MM.1S (cell line): ENCODE measurements around the gene ST6GALNAC6.

Experiments
- DNase-seq: peaks from one replicate; pipeline ENCODE4 v3.0.0-alpha.2; 2015
- H2AFZ ChIP-seq: fragments of 300-600 bp; sonication (generic); 2 replicates; pipeline ENCODE4 v1.6.0; 2016; ENCODE audit warnings: antibody characterized with exemption, low read length
- H3F3A ChIP-seq: fragments of 300-600 bp; sonication (generic); 2 replicates; pipeline ENCODE4 v1.6.1; 2016; ENCODE audit warnings: mild to moderate bottlenecking, antibody characterized with exemption, low read length, moderate library complexity, mixed read lengths; ENCODE audit not compliant: insufficient read depth
- H3K27ac ChIP-seq: fragments of 300-600 bp; sonication (generic); 2 replicates; pipeline ENCODE4 v1.5.1; 2016; ENCODE audit warnings: mild to moderate bottlenecking, low read length
- H3K27me3 ChIP-seq: fragments of 300-600 bp; sonication (generic); replicated peaks from 2 replicates; pipeline ENCODE4 v1.6.0; 2016; ENCODE audit warnings: low read length; ENCODE audit not compliant: insufficient read depth
- H3K36me3 ChIP-seq: fragments of 300-600 bp; sonication (generic); replicated peaks from 2 replicates; pipeline ENCODE4 v1.6.1; 2016; ENCODE audit warnings: mild to moderate bottlenecking, low read length, mixed read lengths; ENCODE audit not compliant: insufficient read depth
- H3K4me1 ChIP-seq: fragments of 300-600 bp; sonication (generic); 2 replicates; pipeline ENCODE4 v1.6.1; 2016; ENCODE audit warnings: low read length, mixed read lengths
- H3K4me2 ChIP-seq: fragments of 300-600 bp; sonication (generic); 2 replicates; pipeline ENCODE4 v1.6.0; 2016; ENCODE audit warnings: low read depth, low read length
- H3K4me3 ChIP-seq: fragments of 300-600 bp; sonication (generic); 2 replicates; pipeline ENCODE4 v1.5.1; 2016; ENCODE audit warnings: low read length, mixed read lengths
- H3K79me2 ChIP-seq: fragments of 300-600 bp; sonication (generic); 2 replicates; pipeline ENCODE4 v1.6.1; 2016; ENCODE audit warnings: mixed run types, low read length, mixed read lengths
- H3K9ac ChIP-seq: fragments of 300-600 bp; sonication (generic); 2 replicates; pipeline ENCODE4 v1.6.1; 2016; ENCODE audit warnings: low read length, mixed read lengths
- H3K9me2 ChIP-seq: fragments of 300-600 bp; sonication (generic); replicated peaks from 2 replicates; pipeline ENCODE4 v1.6.1; 2016; ENCODE audit warnings: mild to moderate bottlenecking, low read length, mixed read lengths; ENCODE audit not compliant: insufficient read depth
- H3K9me3 ChIP-seq: fragments of 300-600 bp; sonication (generic); replicated peaks from 2 replicates; pipeline ENCODE4 v1.6.1; 2016; ENCODE audit warnings: mild to moderate bottlenecking, low read length, mixed read lengths; ENCODE audit not compliant: insufficient read depth
- H4K20me1 ChIP-seq: fragments of 300-600 bp; sonication (generic); 2 replicates; pipeline ENCODE4 v1.6.1; 2016; ENCODE audit warnings: mild to moderate bottlenecking, low read length, moderate library complexity, mixed read lengths; ENCODE audit not compliant: insufficient read depth
- CTCF ChIP-seq: fragments of 300-600 bp; sonication (generic); IDR thresholded peaks from 2 replicates; pipeline ENCODE4 v1.5.1; 2016; ENCODE audit warnings: antibody characterized with exemption, low read length, mixed read lengths
- EZH2 ChIP-seq: fragments of 300-600 bp; sonication (generic); optimal IDR thresholded peaks from 2 replicates; pipeline ENCODE3; 2017; ENCODE audit warnings: low read depth, mild to moderate bottlenecking, antibody characterized with exemption, low read length, mixed read lengths
- EZH2phosphoT487 ChIP-seq: fragments of 300-600 bp; sonication (generic); IDR thresholded peaks from 2 replicates; pipeline ENCODE4 v1.6.1; 2018; ENCODE audit warnings: antibody characterized with exemption, low read length

The ST6GALNAC6 gene

GRCh38 chr9:127909839-127910273 lies 10.5 kb upstream of the ST6GALNAC6 start:
- Histone ChIP-seq H3K9ac (no peak overlapping the region), H3K4me2 (no peak overlapping the region), H2AFZ (no peak overlapping the region), H3K9me3 (no peaks in the 10 kb centered on the region), H3K9me2 (no peaks in the 10 kb centered on the region), H3K4me1 (peaks cover 25% of the 10 kb centered on the region), H3K27me3 (no peaks in the 10 kb centered on the region), H3K27ac (no peak overlapping the region), H3K36me3 (peaks cover 18% of the 10 kb centered on the region), H3F3A (peaks cover 17% of the 10 kb centered on the region), H3K4me3 (no peak overlapping the region), H4K20me1 (no peaks in the 10 kb centered on the region), H3K79me2 (peaks cover 53% of the 10 kb centered on the region)
- no peak for DNase-seq
- TF ChIP-seq EZH2phosphoT487: no peak
- no peak for TF ChIP-seq CTCF
- no peak for TF ChIP-seq EZH2

- peaks cover 15% of the 10 kb centered on the region for H3K36me3 ChIP-seq
- H3K4me1 ChIP-seq: peaks cover 21% of the 10 kb centered on the region
- no peak for TF ChIP-seq CTCF
- TF ChIP-seq EZH2: no peak
- TF ChIP-seq EZH2phosphoT487: no peak
These were observed 9.2 kb upstream of the ST6GALNAC6 start for GRCh38 chr9:127908660-127908926.

GRCh38 chr9:127907867-127908659 lies 8.7 kb upstream of the ST6GALNAC6 start:
- no peak overlapping the region for H3K9ac ChIP-seq
- H3K79me2 ChIP-seq: peaks cover 38% of the 10 kb centered on the region
- H3K9me3 ChIP-seq: no peaks in the 10 kb centered on the region
- H3K4me2 ChIP-seq: no peak overlapping the region
- no peak for DNase-seq
- peaks cover 21% of the 10 kb centered on the region for H3K4me1 ChIP-seq
- peaks cover 12% of the 10 kb centered on the region; the same call in 1 of the 2 replicates for H3F3A ChIP-seq
- H3K27me3 ChIP-seq: no peaks in the 10 kb centered on the region
- no peak overlapping the region for H3K4me3 ChIP-seq
- H3K27ac ChIP-seq: no peak overlapping the region
- TF ChIP-seq EZH2 (no peak), EZH2phosphoT487 (no peak), CTCF (no peak)
- peaks cover 15% of the 10 kb centered on the region; the same call in 1 of the 2 replicates for H3K36me3 ChIP-seq
- H3K9me2 ChIP-seq: no peaks in the 10 kb centered on the region
- H4K20me1 ChIP-seq: no peaks in the 10 kb centered on the region
- no peak overlapping the region for H2AFZ ChIP-seq

More at GRCh38 chr9:127908660-127908926, 9.2 kb upstream of the ST6GALNAC6 start:
- Histone ChIP-seq H2AFZ (no peak overlapping the region), H3K79me2 (peaks cover 42% of the 10 kb centered on the region), H3K4me2 (no peak overlapping the region), H3K9ac (no peak overlapping the region), H3K27ac (no peak overlapping the region), H3K27me3 (no peaks in the 10 kb centered on the region), H3F3A (peaks cover 14% of the 10 kb centered on the region), H3K9me3 (no peaks in the 10 kb centered on the region), H3K4me3 (no peak overlapping the region), H4K20me1 (no peaks in the 10 kb centered on the region), H3K9me2 (no peaks in the 10 kb centered on the region)
- DNase-seq: no peak
